NK-92 (cell line): ENCODE results near the gene XPR1.
A peak's percentile ranks its signal among the peaks of the same experiment; 100 is the strongest.

Experiments
- DNase-seq: peaks from one replicate; lab custom pipeline; 2025; ENCODE audit not compliant: unreplicated experiment; lab: John Stamatoyannopoulos, UW

XPR1 gene

GRCh38 chr1:180631766-180632325, at the start of gene XPR1:
Gene XPR1, plus strand, starts transcription at chr1:180632022. Its CDS starts 180 bp downstream, at chr1:180632202.
- peak; percentile 98 for DNase-seq

GRCh38 chr1:180584869-180585268, 47.0 kb upstream of the XPR1 start:
- DNase-seq, result no peak

GRCh38 chr1:180585994-180586359, 45.8 kb upstream of the XPR1 start:
- DNase-seq, result no peak

GRCh38 chr1:180586671-180587155, 45.1 kb upstream of the XPR1 start:
- DNase-seq, result no peak

GRCh38 chr1:180588121-180588520, 43.7 kb upstream of the XPR1 start:
- no peak for DNase-seq

- DNase-seq, result no peak
Measured at GRCh38 chr1:180590889-180591288, 40.9 kb upstream of the XPR1 start.

- no peak for DNase-seq
Measured at GRCh38 chr1:180593382-180593781, 38.4 kb upstream of the XPR1 start.

GRCh38 chr1:180594723-180595122, 37.1 kb upstream of the XPR1 start:
- DNase-seq, result no peak

GRCh38 chr1:180595966-180596365, 35.9 kb upstream of the XPR1 start:
- DNase-seq, result no peak

- no peak for DNase-seq
Measured at GRCh38 chr1:180597520-180597919, 34.3 kb upstream of the XPR1 start.

- DNase-seq, result no peak
Measured at GRCh38 chr1:180598333-180598974, 33.4 kb upstream of the XPR1 start.

- no peak for DNase-seq
Measured at GRCh38 chr1:180600343-180600742, 31.5 kb upstream of the XPR1 start.

- no peak for DNase-seq
Measured at GRCh38 chr1:180601512-180601911, 30.3 kb upstream of the XPR1 start.

- no peak for DNase-seq
Measured at GRCh38 chr1:180603223-180603849, 28.5 kb upstream of the XPR1 start.

GRCh38 chr1:180603850-180604226, 28.0 kb upstream of the XPR1 start:
- no peak for DNase-seq

- no peak for DNase-seq
Measured at GRCh38 chr1:180606155-180606554, 25.7 kb upstream of the XPR1 start.

GRCh38 chr1:180609643-180610555, 21.9 kb upstream of the XPR1 start:
- no peak for DNase-seq

GRCh38 chr1:180610556-180611015, 21.2 kb upstream of the XPR1 start:
- no peak for DNase-seq

GRCh38 chr1:180611016-180611930, 20.5 kb upstream of the XPR1 start:
- no peak for DNase-seq

GRCh38 chr1:180612632-180613031, 19.2 kb upstream of the XPR1 start:
- no peak for DNase-seq
